K562 (cell line): ENCODE measurements around the gene C6orf62. TPM values are rescaled to one million over a fixed set of nuclear protein-coding genes. Genes with fewer than 3 reads are reported as not detected.

Experiments
- FOXJ2 ChIP-seq: fragments of 200-800 bp; sonication (Bioruptor generic); IDR thresholded peaks from 2 replicates; pipeline ENCODE4 v1.6.1; 2016; ENCODE audit warnings: missing genetic modification characterization, missing compliant biosample characterization
- MAZ ChIP-seq, 2 experiments: fragments of 450-650 bp in 1 of 2; sonication (generic) in 1 of 2; formaldehyde crosslinking; IDR thresholded peaks in 1 of 2; conservative IDR thresholded peaks in 1 of 2; 2 replicates each; pipeline versions ENCODE4 v1.4.0 to v1.5.0; 2020; ENCODE audit warnings: mild to moderate bottlenecking in 1 of 2, missing genetic modification reagents in 1 of 2
- MECOM ChIP-seq: fragments of 250-450 bp; sonication (Bioruptor Pico); IDR thresholded peaks from 2 replicates; pipeline ENCODE4 v1.8.0; 2022; ENCODE audit warnings: inconsistent platforms
- MNT ChIP-seq, 2 experiments: fragments of 450-650 bp; conservative IDR thresholded peaks; 2 replicates each; pipeline ENCODE4 v1.6.1; 2017; ENCODE audit warnings: mild to moderate bottlenecking in 2 of 2, moderate library complexity in 2 of 2
- POLR2B ChIP-seq: fragments of 450-650 bp; IDR thresholded peaks from 2 replicates; pipeline ENCODE4 v1.6.1; 2018; ENCODE audit warnings: low read depth; ENCODE audit not compliant: partially characterized antibody
- TAF9B ChIP-seq: fragments of 450-650 bp; IDR thresholded peaks from 2 replicates; pipeline ENCODE4 v1.6.1; 2018; ENCODE audit warnings: mild to moderate bottlenecking; ENCODE audit not compliant: partially characterized antibody
- TCF15 ChIP-seq: fragments of 250-450 bp; sonication (Bioruptor Pico); IDR thresholded peaks from 2 replicates; pipeline ENCODE4 v1.8.0; 2022; ENCODE audit warnings: moderate library complexity, mild to moderate bottlenecking, inconsistent platforms
- TRIM28 ChIP-seq: fragments of 450-650 bp; IDR thresholded peaks from 2 replicates; pipeline ENCODE4 v1.6.1; 2017
- U2AF2 ChIP-seq: fragments of 200-400 bp; formaldehyde crosslinking; optimal IDR thresholded peaks from 2 replicates; pipeline ENCODE3; 2017; ENCODE audit warnings: low read depth, mild to moderate bottlenecking, low read length
- polyA plus RNA-seq, 8 experiments: library from polyadenylated mRNA; depleted of rRNA in 4 of 8; stranded (reverse) in 5 of 8; unstranded in 3 of 8; fragments of >200 nt; fragmentation: Nextera tagmentation in 2 of 8; fragmentation: Illumina TruSeq in 1 of 8; extraction: Ambion mirVana in 2 of 8; extraction: Trizol in 1 of 8; gene quantifications; 2 replicates each; pipeline versions ENCODE4 v1.2.1 to v1.2.3, GENCODE V29; 2011 to 2014; ENCODE audit warnings: inconsistent platforms in 1 of 8, missing spikeins in 1 of 8
- total RNA-seq, 7 experiments: library from RNA; depleted of rRNA in 6 of 7; stranded (reverse); fragments of >200 nt in 6 of 7; fragmentation: Illumina TruSeq in 2 of 7; extraction: Trizol in 2 of 7; gene quantifications; 2 replicates each; pipeline versions ENCODE4 v1.2.1 to v1.2.3, GENCODE V29; 2011 to 2021; ENCODE audit warnings: low replicate concordance in 1 of 7
- TF ChIP-seq, protein P1 (sequence below): sonication (generic); formaldehyde crosslinking; IDR thresholded peaks from 2 replicates; pipeline ENCODE4 v1.8.0; 2022; ENCODE audit warnings: mild to moderate bottlenecking, missing genetic modification reagents

The C6orf62 gene
- total and polyA plus RNA-seq, 9 of the 15 experiments (the other 6 are each of a cell fraction or from before 2014, with no cell fraction given): 48.5 to 579 (median 111) TPM

GRCh38 chr6:24668997-24669361 lies 50.0 kb downstream of the C6orf62 start (continued):
- 0 out of 2 replicates have a peak, but pooled peaks have one; percentile 46 for TF ChIP-seq TRIM28
- TF ChIP-seq POLR2B: peak; percentile 14
- TF ChIP-seq MAZ (CRISPR knock-in tag; conservative IDR thresholded peaks at IDR 0.05 in 1 of 2, IDR thresholded peaks at IDR 0.05 in 1 of 2): no peak; a peak in 1 of 4 replicates
- TF ChIP-seq, protein P1, sequence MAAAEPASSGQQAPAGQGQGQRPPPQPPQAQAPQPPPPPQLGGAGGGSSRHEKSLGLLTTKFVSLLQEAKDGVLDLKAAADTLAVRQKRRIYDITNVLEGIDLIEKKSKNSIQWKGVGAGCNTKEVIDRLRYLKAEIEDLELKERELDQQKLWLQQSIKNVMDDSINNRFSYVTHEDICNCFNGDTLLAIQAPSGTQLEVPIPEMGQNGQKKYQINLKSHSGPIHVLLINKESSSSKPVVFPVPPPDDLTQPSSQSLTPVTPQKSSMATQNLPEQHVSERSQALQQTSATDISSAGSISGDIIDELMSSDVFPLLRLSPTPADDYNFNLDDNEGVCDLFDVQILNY (CRISPR knock-in tag): no peak
- TF ChIP-seq FOXJ2 (tag): no peak
- no peak for TF ChIP-seq TCF15 (CRISPR knock-in tag)
- 0 out of 2 replicates have a peak, but pooled peaks have one; percentile 13 for TF ChIP-seq MECOM (CRISPR knock-in tag)
- TF ChIP-seq U2AF2: no peak
- peak; percentile 1 for TF ChIP-seq TAF9B
- peak; percentile 40 to 47 for TF ChIP-seq MNT (conservative IDR thresholded peaks at IDR 0.05)
